ENCODE measurements around the gene HERPUD2.

DNA sequence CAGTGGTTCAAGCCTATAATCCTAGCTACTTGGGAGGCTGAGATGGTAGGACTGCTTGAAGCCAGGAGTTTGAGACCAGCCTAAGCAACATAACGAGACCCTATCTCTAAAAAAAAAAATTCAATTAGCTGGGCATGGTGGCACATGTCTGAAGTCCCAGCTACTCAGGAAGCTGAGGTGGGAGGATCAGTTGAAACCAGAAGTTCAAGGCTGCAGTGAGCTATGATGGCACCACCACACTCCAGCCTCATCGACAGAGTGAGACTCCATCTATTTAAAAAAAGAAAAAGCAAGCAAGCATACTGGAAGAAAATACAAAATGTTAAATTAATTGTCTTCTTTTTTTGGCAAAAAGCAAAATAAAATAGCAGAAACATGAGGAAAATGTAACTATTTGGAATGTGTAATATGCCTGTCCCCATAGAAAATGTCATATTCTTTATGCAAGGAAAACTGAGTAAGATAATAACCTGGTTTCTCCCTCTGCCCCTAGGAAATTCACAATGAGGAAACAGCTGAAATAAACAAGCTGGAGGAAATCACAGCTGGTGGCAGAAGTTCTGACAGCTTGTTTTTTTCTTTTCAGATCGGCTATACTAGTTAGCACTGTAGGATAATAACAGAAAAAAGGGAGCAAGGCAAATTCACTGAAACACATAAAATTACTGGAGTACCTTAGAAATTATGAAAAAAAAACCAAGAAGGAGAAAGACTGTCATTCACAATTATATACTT is 48.5 kb downstream of the HERPUD2 start:
- TF ChIP-seq POLR2A (IDR thresholded peaks at IDR 0.05; ENCODE audit: low read depth, low read length): no peak
- no peak for TF ChIP-seq CTCF (IDR thresholded peaks at IDR 0.05; ENCODE audit: extremely low read depth in 1 of 2, insufficient read depth in 1 of 2, low read depth in 1 of 2, low read length in 2 of 2)

Data from endothelial cell of umbilical vein (primary cell).